ENCODE data around the gene TFEC.

TFEC gene

DNA sequence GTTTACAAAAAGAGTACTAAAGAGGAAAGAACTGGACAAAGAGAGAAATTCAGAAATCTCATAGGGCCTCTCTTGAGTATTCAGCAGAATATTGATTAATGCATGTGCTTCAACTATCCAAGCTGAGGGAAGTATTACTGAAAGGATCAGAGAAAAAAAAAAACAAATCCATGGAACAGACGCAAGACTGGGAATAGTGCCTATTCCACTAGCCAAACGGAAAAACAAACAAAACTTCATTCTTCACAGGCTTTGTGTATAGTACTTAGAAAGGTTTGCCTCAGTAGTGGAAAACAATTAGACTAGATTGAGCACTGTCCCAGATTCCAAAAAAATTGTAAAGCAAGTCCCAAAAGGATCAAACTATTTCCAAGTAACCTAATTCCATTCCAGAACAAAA is 106.2 kb downstream of the TFEC start:
- no peaks in the 10 kb centered on the region for H3K9me3 ChIP-seq (replicated peaks in 1 of 11)
- no peak overlapping the region for H3K27ac ChIP-seq
- H3K4me1 ChIP-seq, result no peaks in the 10 kb centered on the region
- H3K4me3 ChIP-seq, result no peak overlapping the region
- H3K4me2 ChIP-seq, result no peak overlapping the region
- no peak overlapping the region for H3K9ac ChIP-seq
- no peaks in the 10 kb centered on the region for H4K20me1 ChIP-seq
- no peaks in the 10 kb centered on the region for H3K36me3 ChIP-seq
- TF ChIP-seq Cebpa-rat (IDR thresholded peaks at IDR 0.05), result no peak
- H3K27me3 ChIP-seq, result no peaks in the 10 kb centered on the region

- no peaks in the 10 kb centered on the region for H3K9me3 ChIP-seq (replicated peaks in 1 of 11)
- TF ChIP-seq Cebpa-rat (IDR thresholded peaks at IDR 0.05), result no peak
- H3K36me3 ChIP-seq, result no peaks in the 10 kb centered on the region
- no peaks in the 10 kb centered on the region for H4K20me1 ChIP-seq
- H3K4me3 ChIP-seq, result no peak overlapping the region
- no peaks in the 10 kb centered on the region for H3K4me1 ChIP-seq
- no peak overlapping the region for H3K4me2 ChIP-seq
- H3K27me3 ChIP-seq, result no peaks in the 10 kb centered on the region
- no peak overlapping the region for H3K27ac ChIP-seq
- H3K9ac ChIP-seq, result no peak overlapping the region
Observed at GRCh38 chr7:115920367-115920766, 110.2 kb downstream of the TFEC start.

- Histone ChIP-seq H3K36me3 (no peaks in the 10 kb centered on the region), H3K27me3 (no peaks in the 10 kb centered on the region), H3K4me2 (no peak overlapping the region), H3K4me1 (peaks cover 0 to 11% (median 5%) of the 10 kb centered on the region in 10 experiments; a peak in 10 of 20 replicates), H4K20me1 (no peaks in the 10 kb centered on the region), H3K9me3 (replicated peaks in 1 of 11) (no peaks in the 10 kb centered on the region), H3K27ac (no peak overlapping the region), H3K9ac (no peak overlapping the region), H3K4me3 (no peak overlapping the region)
- no peak for TF ChIP-seq Cebpa-rat (IDR thresholded peaks at IDR 0.05)
Observed at GRCh38 chr7:115914951-115915350, 115.6 kb downstream of the TFEC start.

DNA sequence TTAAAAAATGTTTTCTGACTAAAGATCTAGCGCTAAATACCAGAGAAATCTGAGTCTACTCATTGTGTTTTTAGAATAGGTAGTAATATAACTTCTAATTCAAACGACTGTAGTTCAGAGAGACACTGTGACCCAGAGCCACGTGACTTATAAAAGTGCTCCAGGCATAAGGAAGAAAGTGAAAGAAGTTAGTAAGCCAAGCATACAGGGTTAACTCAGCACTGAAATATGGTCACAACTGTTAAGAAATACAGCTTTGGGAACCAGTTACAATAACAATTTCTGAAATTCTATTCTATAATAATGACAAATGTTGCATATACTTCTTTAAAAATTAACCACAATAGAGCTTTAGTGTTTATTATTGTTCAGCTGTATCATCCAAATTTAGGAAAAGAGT is 119.1 kb downstream of the TFEC start:
- TF ChIP-seq Cebpa-rat (IDR thresholded peaks at IDR 0.05), result no peak
- Histone ChIP-seq H3K27me3 (no peaks in the 10 kb centered on the region), H3K4me1 (peaks cover 0 to 11% (median 5%) of the 10 kb centered on the region in 10 experiments; a peak in 10 of 20 replicates), H3K4me2 (peak overlapping the region in 2 of 11 experiments; percentile 2 to 42; a peak in 1 of 22 replicates), H3K27ac (no peak overlapping the region; a peak in 1 of 22 replicates), H3K9ac (no peak overlapping the region), H3K4me3 (no peak overlapping the region), H3K36me3 (no peaks in the 10 kb centered on the region), H4K20me1 (no peaks in the 10 kb centered on the region), H3K9me3 (replicated peaks in 1 of 11) (no peaks in the 10 kb centered on the region)

DNA sequence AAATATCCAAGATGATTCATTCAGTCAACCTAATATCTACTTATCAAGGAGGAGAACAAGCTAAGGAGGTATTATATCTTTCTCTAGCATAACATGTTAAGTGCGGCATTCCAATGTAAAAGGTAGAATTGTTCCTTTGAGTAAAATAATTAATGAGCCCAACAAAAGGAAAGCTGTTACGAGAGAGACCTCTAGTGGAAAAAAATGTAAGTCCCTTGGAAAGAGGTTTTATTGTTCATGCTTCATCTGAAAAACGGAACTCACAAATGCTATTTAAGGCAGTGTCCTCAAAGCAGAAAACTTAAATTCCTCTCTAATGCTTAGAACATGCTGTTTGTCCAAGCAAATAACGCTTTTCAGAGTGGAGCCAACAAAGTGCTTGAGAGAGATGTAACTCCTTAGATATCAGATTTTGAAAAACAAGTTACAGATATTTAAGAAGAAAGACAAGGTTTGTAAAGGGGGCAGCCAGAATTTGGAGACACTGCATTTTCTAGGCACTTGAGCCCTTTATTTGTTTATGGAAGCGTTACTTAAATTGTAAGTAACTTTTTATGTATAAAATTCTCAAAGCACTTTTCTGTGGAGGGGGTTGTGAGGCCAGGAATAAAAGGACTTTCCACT is 119.9 kb downstream of the TFEC start:
- Histone ChIP-seq H3K4me3 (no peak overlapping the region), H4K20me1 (no peaks in the 10 kb centered on the region), H3K4me1 (peaks cover 0 to 11% (median 5%) of the 10 kb centered on the region in 10 experiments; a peak in 10 of 20 replicates), H3K9me3 (replicated peaks in 1 of 11) (no peaks in the 10 kb centered on the region), H3K9ac (no peak overlapping the region; a peak in 1 of 22 replicates), H3K27me3 (no peaks in the 10 kb centered on the region), H3K36me3 (no peaks in the 10 kb centered on the region), H3K4me2 (peak overlapping the region in 4 of 11 experiments; percentile 2 to 42 (median 16); a peak in 2 of 22 replicates), H3K27ac (no peak overlapping the region)
- no peak for TF ChIP-seq Cebpa-rat (IDR thresholded peaks at IDR 0.05)

DNA sequence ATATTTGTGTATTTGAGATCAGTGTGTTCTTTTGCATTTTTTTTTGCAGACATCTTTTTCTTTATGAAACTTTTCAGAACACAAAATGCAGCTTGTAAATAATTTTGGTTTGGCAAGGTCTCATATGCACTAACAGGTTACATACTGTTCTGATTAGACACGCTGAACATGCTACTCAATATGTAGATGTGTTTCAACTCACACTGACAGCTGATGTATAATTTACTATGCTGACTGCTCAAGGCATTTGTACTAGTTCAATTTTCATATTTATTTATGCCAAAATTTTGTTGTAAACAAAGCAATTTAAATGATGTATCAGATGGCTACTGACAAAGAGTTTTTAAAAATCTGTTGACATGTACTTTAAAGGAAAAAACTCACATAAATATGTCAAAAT is 123.8 kb downstream of the TFEC start:
- Histone ChIP-seq H3K4me2 (no peak overlapping the region), H3K9ac (no peak overlapping the region), H3K36me3 (no peaks in the 10 kb centered on the region), H3K27me3 (no peaks in the 10 kb centered on the region), H3K4me3 (no peak overlapping the region), H3K4me1 (peaks cover 0 to 11% (median 5%) of the 10 kb centered on the region in 10 experiments; a peak in 10 of 20 replicates), H3K9me3 (replicated peaks in 1 of 11) (no peaks in the 10 kb centered on the region), H4K20me1 (no peaks in the 10 kb centered on the region), H3K27ac (no peak overlapping the region)
- no peak for TF ChIP-seq Cebpa-rat (IDR thresholded peaks at IDR 0.05)

GRCh38 chr7:115889669-115889984 is 140.9 kb downstream of the TFEC start:
- Histone ChIP-seq H3K9ac (no peak overlapping the region), H3K4me1 (no peaks in the 10 kb centered on the region), H3K4me3 (no peak overlapping the region), H3K27ac (no peak overlapping the region), H3K9me3 (replicated peaks in 1 of 11) (peaks cover 0 to 11% (median 0%) of the 10 kb centered on the region in 11 experiments; a peak in 3 of 22 replicates), H3K4me2 (no peak overlapping the region), H4K20me1 (no peaks in the 10 kb centered on the region), H3K27me3 (no peaks in the 10 kb centered on the region), H3K36me3 (no peaks in the 10 kb centered on the region)
- no peak for TF ChIP-seq Cebpa-rat (IDR thresholded peaks at IDR 0.05)

GRCh38 chr7:115888981-115889668 is 141.4 kb downstream of the TFEC start:
- H3K27me3 ChIP-seq, result no peaks in the 10 kb centered on the region

GRCh38 chr7:115885550-115885949 is 145.0 kb downstream of the TFEC start:
- Histone ChIP-seq H4K20me1 (no peaks in the 10 kb centered on the region), H3K27ac (no peak overlapping the region), H3K4me3 (no peak overlapping the region), H3K36me3 (no peaks in the 10 kb centered on the region), H3K4me2 (no peak overlapping the region), H3K9ac (no peak overlapping the region), H3K27me3 (no peaks in the 10 kb centered on the region), H3K9me3 (replicated peaks in 1 of 11) (peaks cover 0 to 11% (median 0%) of the 10 kb centered on the region in 11 experiments; a peak in 3 of 22 replicates), H3K4me1 (no peaks in the 10 kb centered on the region)
- TF ChIP-seq Cebpa-rat (IDR thresholded peaks at IDR 0.05), result no peak

More at GRCh38 chr7:115888981-115889668, 141.4 kb downstream of the TFEC start:
- no peak overlapping the region for H3K27ac ChIP-seq
- no peak overlapping the region for H3K9ac ChIP-seq
- no peak for TF ChIP-seq Cebpa-rat (IDR thresholded peaks at IDR 0.05)
- H3K4me2 ChIP-seq, result no peak overlapping the region
- H4K20me1 ChIP-seq, result no peaks in the 10 kb centered on the region
- no peaks in the 10 kb centered on the region for H3K4me1 ChIP-seq
- peaks cover 0 to 11% (median 0%) of the 10 kb centered on the region in 11 experiments; a peak in 3 of 22 replicates for H3K9me3 ChIP-seq (replicated peaks in 1 of 11)
- H3K4me3 ChIP-seq, result no peak overlapping the region
- H3K36me3 ChIP-seq, result no peaks in the 10 kb centered on the region

Data from BLaER1 treated with 17β-estradiol and CSF1 and Interleukin-3, amounts not matched to agents 10 nM and 100 nM (cell line).